PC-3 (cell line): ENCODE data around the gene FGB. TPM values are rescaled to one million over a fixed set of nuclear protein-coding genes. Genes with fewer than 3 reads are reported as not detected.

ENCODE experiments used
- ATAC-seq: fragments of 200-7000 bp; cut with Tn5 transposase; 2 replicates; pipeline ENCODE4 v1.9.1; 2020; ENCODE audit warnings: mild to moderate bottlenecking, moderate library complexity
- BruUV-seq: library from RNA; stranded (reverse); fragments of 400-500 nt; replicated peaks from 2 replicates; lab custom pipeline; 2021; lab: Mats Ljungman, UMichigan
- CTCF ChIA-PET: fragments of 300-600 bp; sonication (Branson Sonifier 250); formaldehyde crosslinking; loops from one replicate; lab custom pipeline; 2022; ENCODE audit warnings: antibody characterized with exemption; lab: Charles Lee
- POLR2A ChIA-PET: fragments of 300-600 bp; sonication (Branson Sonifier 250); formaldehyde crosslinking; loops from one replicate; lab custom pipeline; 2022; ENCODE audit warnings: antibody characterized with exemption; ENCODE audit not compliant: unreplicated experiment; lab: Charles Lee
- DNase-seq: peaks from one replicate; pipeline ENCODE4 v3.0.0-alpha.2; 2015
- H2AFZ ChIP-seq: fragments of 300-600 bp; sonication (generic); 2 replicates; pipeline ENCODE4 v1.6.0; 2016; ENCODE audit warnings: antibody characterized with exemption, low read length
- H3F3A ChIP-seq: fragments of 300-600 bp; sonication (generic); one replicate; pipeline ENCODE4 v1.6.0; 2017; ENCODE audit warnings: antibody characterized with exemption, low read length, control low read depth, mild to moderate bottlenecking; ENCODE audit not compliant: unreplicated experiment
- H3K27ac ChIP-seq: fragments of 300-600 bp; sonication (generic); 2 replicates; pipeline ENCODE4 v1.5.1; 2016; ENCODE audit warnings: mild to moderate bottlenecking, low read length
- H3K27me3 ChIP-seq: fragments of 300-600 bp; sonication (generic); 2 replicates; pipeline ENCODE4 v1.6.1; 2016; ENCODE audit warnings: low read length, mixed read lengths
- H3K36me3 ChIP-seq: fragments of 300-600 bp; sonication (generic); 2 replicates; pipeline ENCODE4 v1.6.1; 2016; ENCODE audit warnings: low read depth, mixed run types, low read length, mixed read lengths
- H3K4me1 ChIP-seq: fragments of 300-600 bp; sonication (generic); 2 replicates; pipeline ENCODE4 v1.5.1; 2016; ENCODE audit warnings: low read length; ENCODE audit not compliant: insufficient read depth
- H3K4me2 ChIP-seq: fragments of 300-600 bp; sonication (generic); 2 replicates; pipeline ENCODE4 v1.6.0; 2016; ENCODE audit warnings: low read length
- H3K4me3 ChIP-seq: fragments of 300-600 bp; sonication (generic); 2 replicates; pipeline ENCODE4 v1.5.1; 2016; ENCODE audit warnings: mild to moderate bottlenecking, low read length, mixed read lengths
- H3K79me2 ChIP-seq: fragments of 300-600 bp; sonication (generic); 2 replicates; pipeline ENCODE4 v1.6.1; 2017; ENCODE audit warnings: low read length, mixed read lengths
- H3K9ac ChIP-seq: fragments of 300-600 bp; sonication (generic); 2 replicates; pipeline ENCODE4 v1.6.0; 2016; ENCODE audit warnings: mild to moderate bottlenecking, low read length
- H3K9me2 ChIP-seq: fragments of 300-600 bp; sonication (generic); replicated peaks from 2 replicates; pipeline ENCODE4 v1.6.1; 2016; ENCODE audit warnings: mixed run types, low read length, mixed read lengths
- H3K9me3 ChIP-seq: fragments of 300-600 bp; sonication (generic); 2 replicates; pipeline ENCODE4 v1.6.1; 2016; ENCODE audit warnings: low read length, mixed read lengths
- H4K20me1 ChIP-seq: fragments of 300-600 bp; sonication (generic); 2 replicates; pipeline ENCODE4 v1.6.1; 2016; ENCODE audit warnings: low read length, mixed read lengths
- CTCF ChIP-seq: fragments of 300-600 bp; sonication (generic); conservative IDR thresholded peaks from 2 replicates; pipeline ENCODE4 v1.5.1; 2017; ENCODE audit warnings: antibody characterized with exemption, low read depth, mild to moderate bottlenecking, low read length
- EZH2 ChIP-seq: fragments of 300-600 bp; sonication (generic); IDR thresholded peaks from one replicate; pipeline ENCODE4 v1.6.1; 2017; ENCODE audit warnings: antibody characterized with exemption, mild to moderate bottlenecking, low read length; ENCODE audit not compliant: unreplicated experiment
- EZH2phosphoT487 ChIP-seq: fragments of 300-600 bp; sonication (generic); IDR thresholded peaks from 2 replicates; pipeline ENCODE4 v1.6.1; 2018; ENCODE audit warnings: mild to moderate bottlenecking, antibody characterized with exemption, low read length, borderline replicate concordance
- intact Hi-C: fragments of 100-400 bp; cut with micrococcal nuclease; formaldehyde crosslinking; loops from 2 replicates; pipeline ENCODE4 v1.9.0; 2023
- total RNA-seq: library from RNA; depleted of rRNA; stranded (reverse); fragments of >200 nt; gene quantifications from 2 replicates; pipeline ENCODE4 v1.2.3, GENCODE V29; 2014

The FGB gene
- total RNA-seq, 1 experiment from 2014 or later: 0.36 TPM

- DNase-seq (no peak), ATAC-seq (no peak)
- H3K9me3 ChIP-seq: no peaks in the 10 kb centered on the region
- no TSS peak for BruUV-seq
- no peaks in the 10 kb centered on the region for H3K79me2 ChIP-seq
- intact Hi-C loops: no loop called here
- H3K9me2 ChIP-seq: no peaks in the 10 kb centered on the region
- no peak overlapping the region for H3K27ac ChIP-seq
- no peak for TF ChIP-seq CTCF
- TF ChIP-seq EZH2phosphoT487: no peak
- TF ChIP-seq EZH2: no peak
- no peaks in the 10 kb centered on the region for H3K36me3 ChIP-seq
- no peaks in the 10 kb centered on the region for H3K4me1 ChIP-seq
- no peaks in the 10 kb centered on the region for H4K20me1 ChIP-seq
- ChIA-PET POLR2A (no interaction called here), CTCF (no interaction called here)
- H3K4me2 ChIP-seq: no peak overlapping the region
- no peak overlapping the region for H3K9ac ChIP-seq
- no peak overlapping the region for H3K4me3 ChIP-seq
- H3F3A ChIP-seq: no peaks in the 10 kb centered on the region
- no peak overlapping the region for H2AFZ ChIP-seq
- no peaks in the 10 kb centered on the region for H3K27me3 ChIP-seq
Observed at GRCh38 chr4:154615211-154615610, 52.4 kb downstream of the FGB start.

- ChIA-PET CTCF (no interaction called here), POLR2A (no interaction called here)
- intact Hi-C loops: no loop called here
- Histone ChIP-seq H3K36me3 (no peaks in the 10 kb centered on the region), H3K27ac (no peak overlapping the region), H3K4me2 (no peak overlapping the region), H4K20me1 (no peaks in the 10 kb centered on the region), H3K27me3 (no peaks in the 10 kb centered on the region), H3K4me3 (no peak overlapping the region), H3K79me2 (no peaks in the 10 kb centered on the region), H2AFZ (no peak overlapping the region), H3K9me2 (no peaks in the 10 kb centered on the region), H3K9me3 (no peaks in the 10 kb centered on the region), H3K4me1 (no peaks in the 10 kb centered on the region), H3K9ac (no peak overlapping the region), H3F3A (no peaks in the 10 kb centered on the region)
- no TSS peak for BruUV-seq
- ATAC-seq (no peak), DNase-seq (no peak)
- TF ChIP-seq CTCF (no peak), EZH2 (no peak), EZH2phosphoT487 (no peak)
Observed at GRCh38 chr4:154616287-154616686, 53.5 kb downstream of the FGB start.

- POLR2A ChIA-PET: no interaction called here
- intact Hi-C loops: no loop called here
Observed at GRCh38 chr4:154616731-154617130, 53.9 kb downstream of the FGB start.

More at GRCh38 chr4:154616731-154617130, 53.9 kb downstream of the FGB start:
- Histone ChIP-seq H3K9ac (no peak overlapping the region), H3F3A (no peaks in the 10 kb centered on the region), H3K4me3 (no peak overlapping the region), H4K20me1 (no peaks in the 10 kb centered on the region), H3K27me3 (no peaks in the 10 kb centered on the region), H3K4me1 (no peaks in the 10 kb centered on the region), H3K9me2 (no peaks in the 10 kb centered on the region), H3K27ac (no peak overlapping the region), H3K9me3 (no peaks in the 10 kb centered on the region), H3K36me3 (no peaks in the 10 kb centered on the region), H2AFZ (no peak overlapping the region), H3K4me2 (no peak overlapping the region), H3K79me2 (no peaks in the 10 kb centered on the region)
- CTCF ChIA-PET: no interaction called here
- ATAC-seq (no peak), DNase-seq (no peak)
- TF ChIP-seq CTCF (no peak), EZH2phosphoT487 (no peak), EZH2 (no peak)
- no TSS peak for BruUV-seq
